Mucosa of descending colon (tissue), 3 donors: Measurements from ENCODE around the gene SFN. TPM values are rescaled to one million over a fixed set of nuclear protein-coding genes. Genes with fewer than 3 reads are reported as not detected.

Source experiments
- ATAC-seq: fragments of 200-7000 bp; cut with Tn5 transposase; one replicate; pipeline ENCODE4 v1.9.1; 2020; ENCODE audit warnings: mild to moderate bottlenecking, moderate library complexity
- DNase-seq, 3 donors: peaks; one replicate each; pipeline ENCODE4 v3.0.0-alpha.2; 2020
- H3K36me3 ChIP-seq: fragments of 200-600 bp; one replicate; pipeline ENCODE4 v1.8.0; 2021; ENCODE audit warnings: low read depth, mild to moderate bottlenecking
- H3K4me1 ChIP-seq: fragments of 200-600 bp; one replicate; pipeline ENCODE4 v1.8.0; 2021; ENCODE audit warnings: low read depth, mild to moderate bottlenecking
- H3K4me3 ChIP-seq: fragments of 200-600 bp; one replicate; pipeline ENCODE4 v1.8.0; 2021; ENCODE audit warnings: mild to moderate bottlenecking
- H3K9me3 ChIP-seq: fragments of 200-600 bp; one replicate; pipeline ENCODE4 v1.8.0; 2021; ENCODE audit warnings: mild to moderate bottlenecking
- intact Hi-C, 2 donors: fragments of 100-400 bp; cut with DNase I in 1 of 2; cut with micrococcal nuclease in 1 of 2; formaldehyde crosslinking; loops; one replicate each; pipeline versions ENCODE4 v1.11.0 to v1.11.1; 2022; cut with DNase I, micrococcal nuclease
- long read RNA-seq, 2 donors: library from polyadenylated mRNA; unstranded; transcript quantifications; one replicate each; pipeline ENCODE4 v2.0.0, GENCODE V29; 2019 to 2021
- total RNA-seq, 3 donors: library from RNA; stranded (reverse); fragmentation: NEBNext Ultra II Directional in 2 of 3; extraction: Animal tissue kit (Norgen Biotek cat#: 25700) in 2 of 3; gene quantifications; one replicate each; pipeline versions ENCODE4 v1.2.1 to v1.2.4, GENCODE V29; 2021 to 2023
- TF ChIP-seq, protein P1 (sequence below): fragments of 200-600 bp; IDR thresholded peaks from one replicate; pipeline ENCODE4 v1.8.0; 2022; ENCODE audit warnings: antibody characterized with exemption, mild to moderate bottlenecking
- donor health status: DM: no; HTN: no; CAD: no; lungs with moderate emphysema.
- donor health status: DM: no; HTN: no; CAD: no.
- donor health status: DM: no; HTN: yes; CAD: no.

SFN gene
- total RNA-seq: 100 to 1,000 TPM; 124 to 282 (median 191) TPM
- long read RNA-seq, donor 1, transcript SFN-201 (1 exons, 1,320 nt): major isoform, 61 of 61 reads
- long read RNA-seq, donor 1, partial matches to known transcripts: 0 of 61 reads
- long read RNA-seq, donor 1, other reads (novel, unspliced or antisense): 0 of 61 reads
- long read RNA-seq, donor 2, transcript SFN-201 (1 exons, 1,320 nt): major isoform, 72 of 72 reads
- long read RNA-seq, donor 2, partial matches to known transcripts: 0 of 72 reads
- long read RNA-seq, donor 2, other reads (novel, unspliced or antisense): 0 of 72 reads

DNA sequence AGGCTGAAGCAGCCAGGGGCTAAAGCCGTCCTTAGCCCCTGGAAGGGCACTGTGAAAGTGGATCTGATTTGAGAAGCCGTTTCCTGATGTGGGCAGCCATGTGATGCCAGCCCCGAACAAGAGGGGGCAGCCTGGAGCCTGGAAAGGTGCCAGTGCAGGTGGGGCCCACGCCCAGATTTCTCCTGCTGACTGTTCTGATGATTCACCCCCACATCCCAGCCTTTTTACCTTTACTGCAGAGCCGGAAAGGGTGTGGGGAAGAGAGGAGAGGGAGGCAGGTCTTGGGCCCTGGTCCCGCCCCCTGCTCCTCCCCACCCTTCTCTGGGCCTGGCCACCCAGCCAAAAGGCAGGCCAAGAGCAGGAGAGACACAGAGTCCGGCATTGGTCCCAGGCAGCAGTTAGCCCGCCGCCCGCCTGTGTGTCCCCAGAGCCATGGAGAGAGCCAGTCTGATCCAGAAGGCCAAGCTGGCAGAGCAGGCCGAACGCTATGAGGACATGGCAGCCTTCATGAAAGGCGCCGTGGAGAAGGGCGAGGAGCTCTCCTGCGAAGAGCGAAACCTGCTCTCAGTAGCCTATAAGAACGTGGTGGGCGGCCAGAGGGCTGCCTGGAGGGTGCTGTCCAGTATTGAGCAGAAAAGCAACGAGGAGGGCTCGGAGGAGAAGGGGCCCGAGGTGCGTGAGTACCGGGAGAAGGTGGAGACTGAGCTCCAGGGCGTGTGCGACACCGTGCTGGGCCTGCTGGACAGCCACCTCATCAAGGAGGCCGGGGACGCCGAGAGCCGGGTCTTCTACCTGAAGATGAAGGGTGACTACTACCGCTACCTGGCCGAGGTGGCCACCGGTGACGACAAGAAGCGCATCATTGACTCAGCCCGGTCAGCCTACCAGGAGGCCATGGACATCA is at the start of gene SFN:
Gene SFN, plus strand, starts transcription at position 369 of the 904 bp plus-strand sequence. Its CDS starts 64 bp downstream, at position 433.
- TF ChIP-seq, protein P1, sequence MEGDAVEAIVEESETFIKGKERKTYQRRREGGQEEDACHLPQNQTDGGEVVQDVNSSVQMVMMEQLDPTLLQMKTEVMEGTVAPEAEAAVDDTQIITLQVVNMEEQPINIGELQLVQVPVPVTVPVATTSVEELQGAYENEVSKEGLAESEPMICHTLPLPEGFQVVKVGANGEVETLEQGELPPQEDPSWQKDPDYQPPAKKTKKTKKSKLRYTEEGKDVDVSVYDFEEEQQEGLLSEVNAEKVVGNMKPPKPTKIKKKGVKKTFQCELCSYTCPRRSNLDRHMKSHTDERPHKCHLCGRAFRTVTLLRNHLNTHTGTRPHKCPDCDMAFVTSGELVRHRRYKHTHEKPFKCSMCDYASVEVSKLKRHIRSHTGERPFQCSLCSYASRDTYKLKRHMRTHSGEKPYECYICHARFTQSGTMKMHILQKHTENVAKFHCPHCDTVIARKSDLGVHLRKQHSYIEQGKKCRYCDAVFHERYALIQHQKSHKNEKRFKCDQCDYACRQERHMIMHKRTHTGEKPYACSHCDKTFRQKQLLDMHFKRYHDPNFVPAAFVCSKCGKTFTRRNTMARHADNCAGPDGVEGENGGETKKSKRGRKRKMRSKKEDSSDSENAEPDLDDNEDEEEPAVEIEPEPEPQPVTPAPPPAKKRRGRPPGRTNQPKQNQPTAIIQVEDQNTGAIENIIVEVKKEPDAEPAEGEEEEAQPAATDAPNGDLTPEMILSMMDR: peak; percentile 69
- Histone ChIP-seq H3K36me3 (no peaks in the 10 kb centered on the region), H3K4me3 (peak within 1 kb of the TSS; percentile 42), H3K4me1 (peaks cover 8% of the 10 kb centered on the region), H3K9me3 (no peaks in the 10 kb centered on the region)
- intact Hi-C loops: no loop called here
- DNase-seq (peak; percentile 91 to 95 (median 91)), ATAC-seq (peak; percentile 77)

DNA sequence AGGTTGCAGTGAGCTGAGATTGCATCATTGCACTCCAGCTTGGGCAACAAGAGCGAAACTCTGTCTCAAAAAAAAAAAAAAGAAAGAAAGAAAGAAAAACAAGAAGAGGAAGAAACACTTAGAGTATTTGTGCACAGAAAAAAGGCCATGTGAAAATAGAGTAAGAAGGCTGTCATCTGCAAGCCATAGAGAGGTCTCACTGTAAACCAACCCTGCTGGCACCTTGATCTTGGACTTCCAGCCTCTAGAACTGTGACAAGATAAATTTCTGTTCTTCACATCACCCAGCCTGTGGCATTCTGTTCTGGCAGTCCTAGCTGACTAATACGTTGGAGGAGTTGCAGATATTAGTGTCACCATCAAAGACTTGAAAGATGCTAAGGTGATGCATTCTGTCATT is 48.6 kb upstream of the SFN start:
- no peak for DNase-seq
- Histone ChIP-seq H3K4me1 (no peaks in the 10 kb centered on the region), H3K4me3 (no peak overlapping the region), H3K36me3 (no peaks in the 10 kb centered on the region), H3K9me3 (no peaks in the 10 kb centered on the region)
- TF ChIP-seq, protein P1: no peak
- no peak for ATAC-seq
- intact Hi-C loops: no loop called here

DNA sequence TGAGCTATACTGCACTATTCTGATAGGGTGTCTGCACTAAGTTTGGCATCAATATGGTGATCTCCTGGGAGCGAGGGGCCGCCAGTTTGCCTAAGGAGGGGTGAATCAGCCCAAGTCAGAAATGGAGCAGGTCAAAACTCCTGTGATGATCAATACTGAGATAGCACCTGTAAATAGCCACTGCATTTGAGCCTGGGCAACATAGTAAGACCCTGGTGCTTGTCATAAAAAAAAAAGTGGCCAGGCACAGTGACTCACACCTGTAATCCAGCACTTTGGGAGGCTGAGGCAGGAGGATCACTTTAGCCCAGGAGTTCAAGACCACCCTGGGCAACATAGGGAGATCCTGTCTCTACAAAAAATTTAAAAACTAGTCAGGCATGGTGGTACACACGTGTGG is 48.1 kb upstream of the SFN start:
- intact Hi-C loops: no loop called here
- Histone ChIP-seq H3K36me3 (no peaks in the 10 kb centered on the region), H3K4me1 (no peaks in the 10 kb centered on the region), H3K9me3 (no peaks in the 10 kb centered on the region), H3K4me3 (no peak overlapping the region)
- DNase-seq: no peak
- TF ChIP-seq, protein P1: no peak
- ATAC-seq: no peak

DNA sequence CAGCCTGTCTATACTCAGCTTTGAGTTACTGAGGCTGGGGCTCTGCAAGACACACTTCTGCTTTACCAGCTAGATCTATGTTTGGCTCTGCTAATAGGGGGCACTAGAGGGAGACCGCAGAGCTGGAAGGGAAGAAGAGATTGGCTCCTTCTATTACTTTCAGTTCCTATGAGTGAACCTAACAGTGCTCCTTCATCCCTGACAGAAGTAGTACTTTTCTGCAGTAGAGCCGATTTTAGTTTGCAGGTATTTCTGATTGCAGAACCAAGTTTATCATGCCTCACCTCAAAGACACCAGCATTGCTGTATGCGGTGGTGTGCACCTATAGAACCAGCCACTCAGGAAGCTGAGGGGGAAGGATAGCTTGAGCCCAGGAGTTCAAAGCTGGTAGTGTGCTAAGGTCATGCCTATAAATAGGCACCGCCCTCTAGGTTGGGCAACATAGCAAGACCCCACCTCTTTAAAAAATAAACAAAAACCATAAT is 42.1 kb upstream of the SFN start:
- H3K4me1 ChIP-seq: peaks cover 18% of the 10 kb centered on the region
- TF ChIP-seq, protein P1: no peak
- intact Hi-C loops: no loop called here
- DNase-seq (peak in 2 of 3 donors; percentile 15 to 36), ATAC-seq (peak; percentile 91)
- H3K4me3 ChIP-seq: no peak overlapping the region
- H3K9me3 ChIP-seq: no peaks in the 10 kb centered on the region
- no peaks in the 10 kb centered on the region for H3K36me3 ChIP-seq

DNA sequence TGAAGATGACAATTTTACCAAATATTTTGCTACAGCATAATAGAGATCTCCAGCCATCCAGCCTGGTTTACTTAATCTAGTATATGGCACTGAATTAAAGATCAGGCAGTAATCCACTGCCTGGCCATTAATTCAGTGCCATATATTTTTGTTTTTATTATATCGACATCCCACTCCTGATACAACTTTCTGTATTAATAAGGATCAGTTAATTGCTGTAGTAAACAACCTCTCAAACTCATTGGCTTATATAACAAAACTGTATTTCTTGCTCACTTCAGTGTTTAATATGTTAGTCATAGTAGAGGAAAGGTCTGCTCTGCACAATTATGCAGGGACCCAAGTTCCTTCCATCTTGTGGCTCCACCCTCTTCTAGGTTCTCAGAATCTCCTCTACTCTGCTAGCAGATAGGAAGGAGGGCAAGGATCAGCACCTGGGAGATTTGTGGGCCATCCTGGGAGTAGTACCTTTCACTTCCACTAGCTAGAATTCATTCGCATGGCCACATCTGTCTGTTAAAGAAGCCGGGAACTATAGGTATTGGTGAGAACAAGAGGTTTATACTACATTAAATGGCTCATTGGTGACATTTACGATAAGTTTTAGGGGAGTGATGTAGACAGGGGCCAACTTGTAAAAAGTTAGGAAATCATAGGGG is 40.1 kb upstream of the SFN start:
- Histone ChIP-seq H3K36me3 (no peaks in the 10 kb centered on the region), H3K4me3 (no peak overlapping the region), H3K4me1 (peaks cover 27% of the 10 kb centered on the region), H3K9me3 (no peaks in the 10 kb centered on the region)
- intact Hi-C loops: no loop called here
- TF ChIP-seq, protein P1: no peak
- no peak for ATAC-seq
- DNase-seq: no peak
